IMR-90 (cell line): ENCODE results near the gene FBXL19.

ENCODE experiments used
- CTCF ChIP-seq: conservative IDR thresholded peaks from 2 replicates; pipeline ENCODE4 v1.5.1; 2012; ENCODE audit warnings: mild to moderate bottlenecking, low read depth, low read length, improper control_type of control experiment
- RFX5 ChIP-seq: IDR thresholded peaks from 2 replicates; pipeline ENCODE4 v1.8.0; 2012; ENCODE audit warnings: low read depth, mild to moderate bottlenecking, low read length, moderate library complexity

DNA sequence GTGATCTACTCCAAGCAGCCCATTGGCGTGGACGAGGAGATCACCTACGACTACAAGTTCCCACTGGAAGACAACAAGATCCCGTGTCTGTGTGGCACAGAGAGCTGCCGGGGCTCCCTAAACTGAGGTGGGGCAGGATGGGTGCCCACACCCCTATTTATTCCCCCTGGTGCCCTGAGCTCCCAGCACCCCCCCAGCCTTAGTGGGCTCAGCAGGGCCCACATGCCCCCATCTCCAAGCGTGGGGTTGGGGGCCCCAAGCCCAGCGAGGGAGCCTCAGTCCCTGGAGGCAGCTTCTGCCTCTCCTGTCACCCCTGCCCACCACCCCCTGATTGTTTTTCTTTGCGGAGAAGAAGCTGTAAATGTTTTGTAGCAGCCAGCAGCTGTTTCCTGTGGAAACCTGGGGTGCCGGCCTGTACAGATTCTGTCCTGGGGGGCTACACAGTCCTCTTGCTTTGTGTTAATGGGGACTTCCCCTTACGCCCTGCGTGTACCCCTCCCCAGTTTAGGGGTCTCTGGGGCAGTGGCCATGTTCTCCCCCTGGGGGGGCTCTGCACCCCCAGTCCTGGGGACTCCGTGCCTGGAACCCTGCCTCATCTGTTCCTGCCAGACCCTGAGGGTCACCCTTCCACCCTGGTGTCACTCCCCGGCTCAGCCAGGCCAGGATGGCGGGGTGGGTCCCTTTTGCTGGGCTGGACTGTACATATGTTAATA is 60.7 kb downstream of the FBXL19 start:
- TF ChIP-seq CTCF (no peak), RFX5 (no peak)
